WTC11 (cell line): ENCODE measurements around the gene ALOXE3.

Source experiments
- ATF1 ChIP-seq: sonication (generic); formaldehyde crosslinking; IDR thresholded peaks from 2 replicates; pipeline ENCODE4 v1.8.1; 2023; ENCODE audit warnings: mild to moderate bottlenecking, moderate library complexity, missing genetic modification reagents
- ATF3 ChIP-seq: sonication (generic); formaldehyde crosslinking; conservative IDR thresholded peaks from 2 replicates; pipeline ENCODE4 v1.8.1; 2022; ENCODE audit warnings: mild to moderate bottlenecking, missing genetic modification reagents
- CTCF ChIP-seq: fragments of 200-600 bp; IDR thresholded peaks from 2 replicates; pipeline ENCODE4 v1.8.0; 2022; ENCODE audit warnings: antibody characterized with exemption
- E2F1 ChIP-seq: sonication (generic); formaldehyde crosslinking; IDR thresholded peaks from 2 replicates; pipeline ENCODE4 v1.8.0; 2022; ENCODE audit warnings: mild to moderate bottlenecking, missing genetic modification reagents
- E2F4 ChIP-seq: sonication (generic); formaldehyde crosslinking; IDR thresholded peaks from 2 replicates; pipeline ENCODE4 v1.8.1; 2022; ENCODE audit warnings: low read depth, mild to moderate bottlenecking, moderate library complexity, missing genetic modification reagents, borderline replicate concordance
- ELF4 ChIP-seq: sonication (generic); formaldehyde crosslinking; IDR thresholded peaks from 2 replicates; pipeline ENCODE4 v1.8.1; 2022; ENCODE audit warnings: low read depth, mild to moderate bottlenecking, moderate library complexity, missing genetic modification reagents
- ETV6 ChIP-seq: sonication (generic); formaldehyde crosslinking; IDR thresholded peaks from 2 replicates; pipeline ENCODE4 v1.8.1; 2022; ENCODE audit warnings: mild to moderate bottlenecking, missing genetic modification reagents
- FOXJ3 ChIP-seq: sonication (generic); formaldehyde crosslinking; IDR thresholded peaks from 2 replicates; pipeline ENCODE4 v1.9.0; 2021; ENCODE audit warnings: missing genetic modification reagents, mild to moderate bottlenecking, borderline replicate concordance
- GRHL2 ChIP-seq: fragments of 250-450 bp; sonication (Bioruptor Pico); IDR thresholded peaks from 2 replicates; pipeline ENCODE4 v1.8.0; 2022; ENCODE audit warnings: mild to moderate bottlenecking, moderate library complexity; ENCODE audit not compliant: insufficient replicate concordance, severe bottlenecking
- IRF2 ChIP-seq: sonication (generic); formaldehyde crosslinking; IDR thresholded peaks from 2 replicates; pipeline ENCODE4 v1.8.0; 2022; ENCODE audit warnings: low read depth, missing genetic modification reagents, borderline replicate concordance
- JUN ChIP-seq: sonication (generic); formaldehyde crosslinking; IDR thresholded peaks from 2 replicates; pipeline ENCODE4 v1.8.0; 2023; ENCODE audit warnings: mild to moderate bottlenecking, missing genetic modification reagents
- ZNF396 ChIP-seq: fragments of 250-450 bp; sonication (Bioruptor Pico); IDR thresholded peaks from 2 replicates; pipeline ENCODE4 v1.8.0; 2021; ENCODE audit warnings: mild to moderate bottlenecking, moderate library complexity, borderline replicate concordance

GRCh38 chr17:8162997-8163977, 45.0 kb upstream of the ALOXE3 start:
- TF ChIP-seq ZNF396 (CRISPR knock-in tag), result no peak
- no peak for TF ChIP-seq IRF2 (CRISPR knock-in tag)
- no peak for TF ChIP-seq CTCF
- TF ChIP-seq JUN (CRISPR knock-in tag), result no peak
- TF ChIP-seq ETV6, result no peak
- no peak for TF ChIP-seq ATF1 (CRISPR knock-in tag)
- TF ChIP-seq E2F1 (CRISPR knock-in tag), result no peak
- no peak for TF ChIP-seq E2F4 (CRISPR knock-in tag)
- no peak for TF ChIP-seq FOXJ3 (CRISPR knock-in tag)
- TF ChIP-seq GRHL2 (CRISPR knock-in tag), result no peak
- no peak for TF ChIP-seq ELF4 (CRISPR knock-in tag)
- TF ChIP-seq ATF3 (CRISPR knock-in tag), result no peak
